HG03025 (cell line): Measurements from ENCODE around the gene MYD88.

Experiments
- ATAC-seq: cut with Tn5 transposase; IDR thresholded peaks from one replicate; pipeline ENCODE4 v1.9.1; 2021; ENCODE audit warnings: mild to moderate bottlenecking, moderate library complexity; ENCODE audit not compliant: unreplicated experiment, low FRiP score

MYD88 gene

DNA sequence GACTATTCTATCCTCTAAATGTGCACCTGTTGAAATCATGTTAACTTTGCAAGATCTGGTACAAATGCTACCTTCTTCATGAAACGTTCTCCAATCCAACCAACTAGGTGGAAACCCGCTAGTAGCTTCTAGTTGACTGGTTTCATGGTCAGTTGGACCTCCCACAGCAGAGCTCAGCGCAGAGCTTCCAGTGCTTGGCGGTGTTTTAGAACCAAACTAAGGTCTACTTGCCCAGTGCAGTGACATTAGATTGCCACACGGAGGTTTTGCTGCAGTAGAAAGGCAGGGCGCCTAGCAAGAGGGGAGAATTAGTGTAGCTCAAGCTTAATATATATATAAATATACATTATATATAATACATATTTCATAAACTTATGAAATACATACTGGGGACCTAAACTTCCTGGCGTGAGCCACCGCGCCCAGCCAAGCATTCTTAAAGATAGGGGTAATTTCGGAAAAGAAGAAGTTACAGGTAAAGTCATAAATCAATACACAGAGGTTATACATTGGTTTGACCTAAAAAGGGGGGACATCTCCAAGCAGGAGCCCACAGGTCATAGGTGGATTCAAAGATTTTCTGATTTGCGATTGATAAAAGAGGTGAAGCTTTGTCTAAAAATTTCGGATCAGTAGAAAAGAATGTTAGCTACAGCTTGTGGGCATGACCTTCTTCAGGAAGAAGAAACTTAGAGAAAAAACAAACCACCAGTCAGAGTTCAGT is 24.8 kb downstream of the MYD88 start:
- no peak for ATAC-seq

DNA sequence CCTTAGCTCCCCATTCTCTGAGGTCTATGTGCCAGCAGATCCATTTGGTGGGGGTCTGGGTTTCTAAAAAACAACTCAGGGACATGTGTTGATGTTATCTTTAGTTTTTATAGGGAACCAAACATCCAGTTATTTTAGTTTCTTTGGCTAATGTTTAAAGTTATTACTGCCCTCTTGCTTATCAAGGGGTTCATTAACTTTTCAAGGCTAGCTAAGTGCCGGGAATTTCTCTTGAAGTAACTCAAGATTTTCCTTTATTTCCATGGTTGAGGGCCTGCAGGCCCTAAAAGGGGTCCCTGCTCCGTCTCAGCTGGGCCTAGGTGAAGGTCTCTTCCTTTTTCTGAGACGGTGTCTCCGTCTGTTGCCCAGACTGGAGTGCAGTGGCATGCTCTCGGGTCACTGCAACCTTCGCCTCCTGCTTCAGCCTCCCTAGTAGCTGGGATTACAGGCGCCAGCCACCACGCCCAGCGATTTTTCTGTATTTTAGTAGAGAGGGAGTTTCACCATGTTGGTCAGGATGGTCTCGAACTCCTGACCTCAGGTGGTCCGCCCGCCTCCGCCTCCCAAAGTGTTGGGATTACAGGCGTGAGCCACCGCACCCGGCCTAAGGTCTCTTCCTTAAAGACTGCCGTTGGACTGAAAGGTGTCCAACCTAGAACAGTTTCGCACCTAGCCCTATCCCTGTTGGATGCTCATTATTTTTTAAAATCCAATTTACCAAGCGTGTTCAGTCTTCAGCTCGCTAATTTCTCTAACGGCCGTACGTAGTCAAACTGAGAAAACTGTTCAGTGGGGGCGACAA is 25.6 kb downstream of the MYD88 start:
- ATAC-seq: no peak

DNA sequence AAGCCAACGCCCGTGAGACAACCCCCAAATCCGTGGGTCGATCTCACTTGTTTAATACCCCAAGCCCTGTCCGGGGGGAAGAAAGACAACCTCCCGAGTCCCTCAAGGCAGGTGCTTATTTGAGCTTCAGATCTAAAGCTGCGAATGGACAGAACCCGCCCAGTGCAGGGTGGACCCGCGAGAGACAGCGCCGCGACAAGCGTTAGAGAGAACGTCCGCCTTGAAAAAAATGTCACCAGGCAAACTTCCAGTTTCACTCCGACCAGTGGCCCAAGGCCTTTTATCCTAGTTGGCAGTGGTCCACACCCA is 26.1 kb downstream of the MYD88 start:
- ATAC-seq: peak; percentile 21

DNA sequence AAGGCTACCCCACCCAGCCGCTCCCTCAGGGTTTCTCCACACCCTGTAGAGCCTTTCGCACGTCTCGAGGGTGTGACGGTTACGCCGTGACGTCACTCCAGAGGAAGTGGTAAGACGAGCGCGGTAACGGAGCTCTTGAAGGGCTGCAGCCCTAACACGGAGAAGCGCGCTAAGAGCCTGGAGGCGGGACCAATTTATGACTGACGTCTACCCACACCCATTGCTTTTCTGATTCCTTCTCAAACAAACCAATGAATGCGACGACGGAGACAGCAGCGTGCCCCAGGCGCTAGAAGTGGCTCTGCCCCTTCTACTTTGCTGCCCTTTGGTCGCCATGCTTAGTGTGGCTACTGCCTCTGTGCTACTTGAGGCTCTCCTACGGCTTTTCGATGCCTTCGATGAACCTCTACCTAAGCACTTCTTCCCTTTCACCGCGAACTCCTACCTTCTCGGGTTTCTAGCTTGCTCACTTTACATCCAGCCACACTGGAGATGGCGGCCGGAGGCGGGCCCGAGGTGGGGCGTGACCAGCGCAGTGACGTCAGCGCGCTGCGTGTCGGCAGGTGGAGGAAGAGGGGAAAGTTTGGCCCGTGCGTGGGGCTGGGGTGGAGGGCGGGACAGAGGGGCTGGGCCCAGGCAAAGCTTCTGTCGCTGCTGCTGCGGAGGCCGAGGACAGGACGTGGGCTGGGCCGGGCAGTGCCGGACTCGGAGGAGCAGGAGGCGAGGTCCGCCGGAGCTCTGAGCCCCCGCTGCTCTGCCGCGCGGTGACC is 26.7 kb downstream of the MYD88 start, which contains the start of gene OXSR1:
Gene OXSR1 (plus strand): TSS at position 586 of the 770 bp plus-strand sequence. CDS start 340 bp downstream, outside the sequence.
- peak; percentile 92 for ATAC-seq

DNA sequence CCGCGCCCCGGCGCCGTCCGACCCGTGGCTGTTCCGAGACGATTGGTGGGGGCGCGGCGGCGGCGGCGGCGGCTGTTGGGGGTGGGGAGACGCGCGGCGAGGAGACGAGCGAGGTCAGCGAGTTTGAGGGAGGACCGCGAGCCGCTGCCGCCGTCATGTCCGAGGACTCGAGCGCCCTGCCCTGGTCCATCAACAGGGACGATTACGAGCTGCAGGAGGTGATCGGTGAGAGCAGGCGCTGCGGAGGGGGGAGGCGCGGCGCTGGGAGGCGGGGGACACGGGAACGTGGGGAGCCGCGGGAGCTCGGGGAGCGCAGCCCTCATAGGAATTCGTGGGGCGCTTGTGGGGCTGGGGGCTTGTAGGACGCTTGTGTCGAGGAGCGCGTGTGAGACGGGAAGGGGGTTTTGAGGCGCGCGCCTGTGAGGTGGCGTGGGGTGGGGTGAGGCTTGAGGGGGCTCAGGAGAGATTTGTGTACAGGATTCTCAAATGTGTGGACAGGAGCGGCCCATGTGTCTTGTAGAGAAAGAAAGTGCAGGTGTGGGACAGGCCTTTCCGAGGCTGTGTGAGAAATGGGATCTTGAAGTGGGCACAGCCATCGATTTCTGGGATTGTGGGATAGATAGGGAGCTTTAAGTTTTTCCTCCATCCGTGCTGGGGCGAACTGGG is 27.4 kb downstream of the MYD88 start:
- peak; percentile 11 for ATAC-seq

DNA sequence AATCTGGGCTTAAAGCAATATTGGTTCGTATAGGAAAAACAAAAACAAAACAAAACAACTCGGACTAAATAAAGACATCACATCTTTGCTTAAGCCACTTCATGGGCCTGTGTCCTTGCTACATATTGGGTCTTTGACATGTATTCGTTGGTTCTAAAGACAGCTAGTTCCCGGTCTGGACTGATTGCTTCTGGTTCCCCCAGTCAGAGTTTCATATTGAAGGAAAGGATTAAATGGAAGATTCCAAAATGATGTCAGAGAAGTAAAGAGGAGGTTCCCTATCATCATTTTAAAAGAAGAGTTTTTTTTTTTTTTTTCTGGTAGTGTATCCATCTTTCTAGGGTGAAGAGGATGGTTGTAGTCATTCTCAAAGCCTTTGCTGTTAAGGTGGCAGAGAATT is 29.1 kb downstream of the MYD88 start:
- no peak for ATAC-seq

DNA sequence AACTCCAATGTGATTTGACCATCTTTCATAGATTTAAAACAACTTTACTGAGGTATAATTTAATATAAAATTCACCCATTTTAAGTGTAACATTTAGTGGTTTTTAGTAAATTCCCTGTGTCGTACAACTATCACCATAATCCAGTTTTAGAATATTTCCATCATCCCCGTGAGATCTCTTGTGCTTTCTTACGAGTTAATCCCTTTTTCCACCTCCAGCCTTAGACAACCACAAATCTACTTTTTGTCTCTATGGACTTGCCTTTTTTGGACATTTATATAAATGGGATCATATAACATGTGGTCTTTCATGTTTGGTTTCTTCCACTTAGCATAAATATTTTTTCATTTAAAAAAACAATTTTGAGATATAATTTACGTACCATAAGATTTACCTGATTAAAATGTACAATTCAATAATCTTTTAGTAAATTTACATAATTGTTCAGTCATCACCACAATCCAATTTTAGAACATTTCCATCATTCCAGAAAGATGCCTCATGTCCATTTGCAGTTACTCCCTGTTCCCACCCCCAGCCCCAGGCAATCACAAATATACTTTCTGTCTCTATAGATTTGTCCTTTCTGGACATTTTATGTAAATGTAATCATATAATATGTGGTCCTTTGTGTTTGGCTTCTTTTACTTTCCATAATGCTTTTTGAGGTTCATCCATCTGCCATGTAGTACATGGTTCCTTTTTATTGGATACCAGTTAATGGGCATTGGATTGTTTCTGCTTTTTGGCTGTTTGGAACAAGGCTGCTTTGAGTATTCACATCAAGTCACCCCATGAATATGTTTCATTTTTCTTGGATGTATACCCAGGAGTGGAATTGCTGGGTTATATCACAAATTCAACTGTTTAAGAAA is 29.9 kb downstream of the MYD88 start:
- ATAC-seq: no peak

DNA sequence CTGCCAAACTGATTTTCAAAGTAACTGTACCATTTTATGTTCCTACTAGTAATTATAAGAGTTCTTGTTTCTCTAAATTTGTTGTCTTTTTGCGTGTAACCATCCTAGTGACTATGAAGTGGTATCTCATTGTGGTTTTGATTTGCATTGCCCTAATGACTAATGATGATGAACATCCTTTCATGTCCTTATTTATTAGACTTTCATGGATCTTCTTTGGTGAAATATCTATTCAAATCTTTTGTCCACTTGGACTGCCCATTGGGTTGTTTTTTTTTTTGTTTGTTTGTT is 30.5 kb downstream of the MYD88 start:
- ATAC-seq: no peak

DNA sequence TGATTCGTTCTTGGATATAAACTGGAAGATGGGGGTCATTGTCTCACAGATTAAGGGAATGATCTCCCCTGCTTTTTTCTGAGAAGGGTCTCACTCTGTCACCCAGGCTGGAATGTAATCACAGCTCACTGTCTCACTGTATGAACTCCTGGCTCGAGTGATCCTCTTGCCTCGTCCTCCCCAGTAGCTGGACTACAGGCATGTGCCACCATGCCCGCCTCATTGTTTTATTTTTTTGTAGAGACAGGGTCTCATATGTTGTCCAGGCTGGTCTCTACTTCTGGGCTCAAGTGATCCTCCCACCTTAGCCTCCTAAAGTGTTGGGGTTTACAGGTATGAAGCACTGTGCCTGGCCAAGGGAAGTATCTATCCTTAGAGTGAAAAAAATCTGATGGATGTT is 32.3 kb downstream of the MYD88 start:
- ATAC-seq: no peak

DNA sequence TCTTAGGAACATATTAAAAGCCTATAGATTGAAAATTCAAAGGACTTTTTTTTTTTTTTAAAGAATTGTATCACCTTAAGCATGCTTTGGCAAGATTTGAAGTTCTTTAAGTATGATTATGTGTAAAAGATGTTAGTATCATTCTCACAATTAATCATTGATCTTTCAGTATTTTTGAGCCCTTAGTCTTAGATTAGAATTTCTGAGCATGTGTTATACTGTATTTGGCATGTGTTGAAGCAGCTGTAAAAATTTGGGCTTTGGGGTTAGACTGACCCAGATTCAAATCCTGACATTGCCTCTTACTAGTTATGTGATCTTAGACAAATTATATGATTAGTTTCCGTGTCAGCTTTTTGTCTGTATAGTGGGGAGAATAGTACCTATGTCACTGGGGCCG is 33.2 kb downstream of the MYD88 start:
- ATAC-seq: no peak

DNA sequence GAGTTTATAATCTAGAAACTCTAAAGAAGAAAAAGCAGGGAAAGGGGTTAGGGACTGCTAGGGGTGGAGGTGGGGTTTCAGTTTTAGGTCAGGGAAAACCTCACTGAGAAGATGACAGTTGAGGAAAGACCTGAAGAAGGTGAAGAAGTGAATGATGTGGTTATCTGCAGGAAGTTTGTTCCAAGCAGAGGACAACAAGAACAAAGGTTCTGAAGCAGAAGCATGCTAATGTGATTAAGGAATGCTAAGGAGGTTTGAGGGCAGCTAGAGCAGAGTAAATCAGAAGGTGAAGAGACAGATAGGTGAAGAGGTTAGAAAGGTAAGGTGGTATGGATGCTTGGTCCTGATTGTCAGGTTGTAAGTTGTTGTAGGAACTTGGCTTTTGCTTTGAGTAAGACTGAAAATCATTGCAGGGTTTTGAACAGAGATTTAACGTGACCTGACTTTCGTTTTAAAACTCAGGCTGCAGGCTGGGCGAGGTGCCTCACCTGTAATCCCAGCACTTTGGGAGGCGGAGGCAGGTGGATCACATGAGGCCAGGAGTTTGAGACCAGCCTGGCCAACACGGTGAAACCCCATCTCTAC is 35.5 kb downstream of the MYD88 start:
- ATAC-seq: no peak

DNA sequence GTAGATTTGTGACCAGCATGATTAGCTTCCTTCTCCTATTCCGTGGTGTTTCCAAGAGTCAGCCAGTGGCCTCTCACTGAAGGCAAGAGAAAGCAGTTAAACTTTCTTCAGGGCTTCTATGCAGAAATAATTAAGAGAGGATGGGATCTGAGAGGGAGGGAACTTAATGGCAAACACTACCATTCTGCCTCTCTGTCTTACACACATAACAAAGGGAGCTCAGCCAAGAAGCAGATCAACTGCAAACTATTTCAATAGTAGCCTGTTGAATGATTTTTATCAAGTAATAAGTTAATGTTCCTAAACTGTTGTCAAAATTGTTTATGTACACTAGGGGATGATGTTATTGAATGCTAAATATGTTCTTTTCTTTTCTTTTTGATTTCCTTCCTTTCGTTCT is 38.7 kb downstream of the MYD88 start:
- no peak for ATAC-seq

DNA sequence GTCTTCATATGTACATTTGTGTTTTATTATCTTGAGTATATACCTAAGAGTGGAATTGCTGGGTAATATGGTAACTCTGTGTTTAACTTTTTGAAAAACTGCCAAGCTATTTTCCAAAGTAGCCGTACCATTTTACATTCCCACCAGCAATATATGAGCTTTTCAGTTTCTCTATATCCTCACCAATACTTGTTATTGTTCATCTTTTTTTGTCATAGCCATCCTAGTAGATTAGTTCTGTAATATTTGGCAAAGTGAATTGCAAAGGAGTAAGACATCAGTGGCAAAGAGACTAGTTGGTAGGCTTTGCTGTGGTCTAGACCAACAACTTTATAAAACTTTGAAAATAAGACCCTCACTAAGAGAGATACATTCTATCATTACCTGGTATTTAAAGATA is 48.3 kb downstream of the MYD88 start:
- no peak for ATAC-seq

DNA sequence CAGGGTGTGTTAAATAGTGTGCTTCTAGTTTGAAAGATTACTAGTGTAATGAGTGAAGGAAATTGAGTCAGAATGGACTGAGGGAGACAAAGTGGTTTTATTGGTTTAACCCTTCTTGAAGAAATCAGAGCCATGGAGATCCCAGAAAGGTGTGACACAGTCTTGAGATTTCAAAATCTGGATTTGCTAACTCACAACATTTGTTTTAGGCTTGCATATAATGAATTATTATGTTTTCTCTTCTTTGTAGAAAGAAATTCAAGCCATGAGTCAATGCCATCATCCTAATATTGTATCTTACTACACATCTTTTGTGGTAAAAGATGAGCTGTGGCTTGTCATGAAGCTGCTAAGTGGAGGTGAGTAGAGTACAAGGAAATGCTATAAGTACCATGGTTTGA is 52.0 kb downstream of the MYD88 start:
- no peak for ATAC-seq
